Thoracic aorta (tissue), 2 donors: ENCODE measurements around the gene OLIG2. TPM values are rescaled to one million over a fixed set of nuclear protein-coding genes. Genes with fewer than 3 reads are reported as not detected.

Source experiments
- ATAC-seq: fragments of 150-250 bp; one replicate; pipeline ENCODE4 v1.8.0; 2017; ENCODE audit warnings: low read depth; ENCODE audit not compliant: insufficient number of reproducible peaks, low FRiP score
- DNase-seq: peaks from one replicate; pipeline ENCODE4 v3.0.0-alpha.2; 2020; ENCODE audit warnings: low spot score
- H3K27ac ChIP-seq, 2 donors: fragments of 200-600 bp; sonication (generic); 1 replicate in 1 of 2; 2 replicates in 1 of 2; pipeline ENCODE4 v1.5.1; 2016; ENCODE audit warnings: mild to moderate bottlenecking in 2 of 2, moderate library complexity in 2 of 2
- H3K27me3 ChIP-seq: fragments of 200-600 bp; sonication (generic); replicated peaks from 2 replicates; pipeline ENCODE4 v1.6.0; 2016; ENCODE audit warnings: mild to moderate bottlenecking; ENCODE audit not compliant: insufficient read depth
- H3K36me3 ChIP-seq: fragments of 200-600 bp; sonication (generic); one replicate; pipeline ENCODE4 v1.5.1; 2016
- H3K4me1 ChIP-seq, 2 donors: fragments of 200-600 bp; sonication (generic); 1 replicate in 1 of 2; 2 replicates in 1 of 2; pipeline versions ENCODE4 v1.5.1 to v1.6.0; 2016; ENCODE audit warnings: low read depth in 2 of 2, mild to moderate bottlenecking in 1 of 2; ENCODE audit not compliant: control insufficient read depth in 1 of 2
- H3K4me3 ChIP-seq: fragments of 200-600 bp; sonication (generic); 2 replicates; pipeline ENCODE4 v1.5.1; 2016; ENCODE audit warnings: mild to moderate bottlenecking
- H3K9me3 ChIP-seq: fragments of 200-600 bp; sonication (generic); 2 replicates; pipeline ENCODE4 v1.5.1; 2016
- CTCF ChIP-seq: fragments of 200-600 bp; sonication (generic); IDR thresholded peaks from one replicate; pipeline ENCODE4 v1.5.1; 2019; ENCODE audit warnings: antibody characterized with exemption
- total RNA-seq, 2 donors: library from RNA; depleted of rRNA; stranded (reverse); fragments of >200 nt; gene quantifications; one replicate each; pipeline versions ENCODE4 v1.1.0 to v1.2.3, GENCODE V29; 2016

The OLIG2 gene
- total RNA-seq, 2 donors from 2014 or later = not detected

DNA sequence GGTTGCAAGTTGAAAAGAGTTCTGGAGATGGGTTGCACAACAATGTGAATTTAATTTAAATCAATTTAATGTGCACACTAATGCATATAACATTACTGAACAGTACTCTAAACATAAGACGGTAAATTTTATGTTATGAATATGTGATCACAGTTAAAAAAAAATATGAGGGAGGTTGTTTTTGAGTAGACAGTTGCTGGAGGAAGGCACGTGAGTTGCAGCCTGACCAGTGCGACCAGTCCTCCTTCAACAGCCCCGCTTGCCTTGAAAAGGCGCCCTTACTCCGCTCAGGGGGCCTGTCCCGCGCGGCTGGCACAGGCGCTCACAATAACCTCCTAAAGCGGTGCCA, 43.9 kb downstream of the OLIG2 start:
- H3K27me3 ChIP-seq = peaks cover 21% of the 10 kb centered on the region
- no peak for ATAC-seq
- DNase-seq = no peak

GRCh38 chr21:33069994-33070743, 44.4 kb downstream of the OLIG2 start, which contains the start of gene OLIG1:
TSS of gene OLIG1 (plus strand) at chr21:33070141. CDS start at chr21:33070247, 106 bp downstream.
- H3K27me3 ChIP-seq = peaks cover 21% of the 10 kb centered on the region
- no peak for ATAC-seq

More for the DNA sequence above, 43.9 kb downstream of the OLIG2 start:
- Histone ChIP-seq H3K36me3 (no peaks in the 10 kb centered on the region), H3K4me1 (peaks cover 14 to 25% of the 10 kb centered on the region in 2 donors), H3K27ac (no peak overlapping the region), H3K9me3 (peaks cover 8% of the 10 kb centered on the region), H3K4me3 (peak overlapping the region; percentile 63)
- TF ChIP-seq CTCF = no peak

GRCh38 chr21:33070744-33070997, 44.9 kb downstream of the OLIG2 start:
- H3K27me3 ChIP-seq = peaks cover 21% of the 10 kb centered on the region
- peaks cover 14 to 25% of the 10 kb centered on the region in 2 donors for H3K4me1 ChIP-seq
- ATAC-seq = no peak
- H3K36me3 ChIP-seq = no peaks in the 10 kb centered on the region
- no peak for DNase-seq
- H3K9me3 ChIP-seq = peaks cover 8% of the 10 kb centered on the region
- H3K4me3 ChIP-seq = peak overlapping the region; percentile 72
- no peak overlapping the region for H3K27ac ChIP-seq
- no peak for TF ChIP-seq CTCF

More at GRCh38 chr21:33069994-33070743, 44.4 kb downstream of the OLIG2 start, which contains the start of gene OLIG1:
- no peak within 1 kb of the TSS for H3K27ac ChIP-seq
- H3K9me3 ChIP-seq = peaks cover 8% of the 10 kb centered on the region
- no peak for TF ChIP-seq CTCF
- H3K4me3 ChIP-seq = peak within 1 kb of the TSS; percentile 72
- no peak for DNase-seq
- H3K4me1 ChIP-seq = peaks cover 14 to 25% of the 10 kb centered on the region in 2 donors
- H3K36me3 ChIP-seq = no peaks in the 10 kb centered on the region

DNA sequence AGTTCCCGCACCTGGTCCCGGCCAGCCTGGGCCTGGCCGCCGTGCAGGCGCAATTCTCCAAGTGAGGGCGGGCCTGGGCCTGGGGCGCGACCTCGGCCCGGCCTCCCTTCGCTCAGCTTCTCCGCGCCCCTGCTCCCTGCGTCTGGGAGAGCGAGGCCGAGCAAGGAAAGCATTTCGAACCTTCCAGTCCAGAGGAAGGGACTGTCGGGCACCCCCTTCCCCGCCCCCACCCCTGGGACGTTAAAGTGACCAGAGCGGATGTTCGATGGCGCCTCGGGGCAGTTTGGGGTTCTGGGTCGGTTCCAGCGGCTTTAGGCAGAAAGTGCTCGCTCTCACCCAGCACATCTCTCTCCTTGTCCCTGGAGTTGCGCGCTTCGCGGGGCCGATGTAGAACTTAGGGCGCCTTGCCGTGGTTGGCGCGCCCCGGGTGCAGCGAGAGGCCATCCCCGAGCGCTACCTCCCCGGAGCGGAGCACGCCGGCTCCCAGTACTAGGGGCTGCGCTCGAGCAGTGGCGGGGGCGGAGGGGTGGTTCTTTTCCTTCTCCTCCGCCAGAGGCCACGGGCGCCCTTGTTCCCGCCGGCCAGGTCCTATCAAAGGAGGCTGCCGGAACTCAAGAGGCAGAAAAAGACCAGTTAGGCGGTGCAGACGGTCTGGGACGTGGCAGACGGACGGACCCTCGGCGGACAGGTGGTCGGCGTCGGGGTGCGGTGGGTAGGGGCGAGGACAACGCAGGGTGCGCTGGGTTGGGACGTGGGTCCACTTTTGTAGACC, 45.4 kb downstream of the OLIG2 start:
- DNase-seq = no peak
- H3K27ac ChIP-seq = no peak overlapping the region
- peaks cover 21% of the 10 kb centered on the region for H3K27me3 ChIP-seq
- peak overlapping the region; percentile 72 for H3K4me3 ChIP-seq
- ATAC-seq = no peak
- H3K9me3 ChIP-seq = peaks cover 8% of the 10 kb centered on the region
- H3K4me1 ChIP-seq = peaks cover 14 to 25% of the 10 kb centered on the region in 2 donors
- TF ChIP-seq CTCF = no peak
- no peaks in the 10 kb centered on the region for H3K36me3 ChIP-seq

- ATAC-seq = no peak
- Histone ChIP-seq H3K36me3 (no peaks in the 10 kb centered on the region), H3K27ac (no peak overlapping the region), H3K27me3 (peaks cover 21% of the 10 kb centered on the region), H3K4me1 (peaks cover 14 to 25% of the 10 kb centered on the region in 2 donors), H3K9me3 (peaks cover 8% of the 10 kb centered on the region), H3K4me3 (peak overlapping the region; percentile 72)
- no peak for DNase-seq
- no peak for TF ChIP-seq CTCF
Observed at GRCh38 chr21:33071770-33072306, 46.1 kb downstream of the OLIG2 start.
